Urinary bladder (tissue), 4 donors: ENCODE results near the gene CTRB2. TPM values are rescaled to one million over a fixed set of nuclear protein-coding genes. Genes with fewer than 3 reads are reported as not detected.
"Not testable (repeated sequence)": the region's sequence is repeated elsewhere in the genome, so short reads cannot be mapped to it uniquely, and the experiment has no call there.

Experiments used
- DNase-seq: peaks from one replicate; pipeline ENCODE4 v3.0.0-alpha.2; 2015; ENCODE audit errors: extremely low spot score
- H3K27ac ChIP-seq: one replicate; pipeline ENCODE4 v1.5.1; 2013; ENCODE audit warnings: low read depth, mild to moderate bottlenecking, moderate library complexity
- H3K36me3 ChIP-seq: one replicate; pipeline ENCODE4 v1.6.1; 2013; ENCODE audit warnings: mild to moderate bottlenecking, moderate library complexity; ENCODE audit not compliant: insufficient read depth
- H3K4me1 ChIP-seq: one replicate; pipeline ENCODE4 v1.6.1; 2013; ENCODE audit warnings: mild to moderate bottlenecking, moderate library complexity; ENCODE audit not compliant: insufficient read depth
- H3K4me3 ChIP-seq: one replicate; pipeline ENCODE4 v1.5.1; 2013; ENCODE audit warnings: low read depth, low read length
- whole genome bisulfite sequencing: extraction: QIAGEN DNeasy Blood & Tissue Kit; methylation state at CpG from one replicate; pipeline ENCODE4 v1.1.7; 2013; 5-methylcytosine and 5-hydroxymethylcytosine counted together
- polyA plus RNA-seq: library from polyadenylated mRNA; stranded (reverse); fragments of 200-250 nt; gene quantifications from one replicate; pipeline ENCODE4 v1.2.3, GENCODE V29; 2013
- total RNA-seq: library from RNA; depleted of rRNA; stranded (reverse); fragments of >200 nt; gene quantifications from one replicate; pipeline ENCODE4 v1.2.3, GENCODE V29; 2014
- donor health status: healthy with polysubstance abuse.
- donor health status: healthy.

CTRB2 gene
- total and polyA plus RNA-seq, 2 donors: 2.6 TPM; not detected in 1

- DNase-seq: no peak
- Histone ChIP-seq H3K27ac (no peak overlapping the region), H3K36me3 (peaks cover 3% of the 10 kb centered on the region), H3K4me3 (no peak overlapping the region), H3K4me1 (no peaks in the 10 kb centered on the region)
- 60% methylated on average over 22 of the region's 22 CpGs for WGBS
These were observed 19.8 kb upstream of the CTRB2 start for GRCh38 chr16:75226550-75227360.

GRCh38 chr16:75225678-75226515, 18.9 kb upstream of the CTRB2 start:
- DNase-seq: no peak
- 71% methylated on average over 26 of the region's 26 CpGs for WGBS
- no peak overlapping the region for H3K4me3 ChIP-seq

GRCh38 chr16:75225092-75225491, 18.1 kb upstream of the CTRB2 start:
- Histone ChIP-seq H3K27ac (no peak overlapping the region), H3K4me1 (no peaks in the 10 kb centered on the region), H3K4me3 (no peak overlapping the region), H3K36me3 (peaks cover 3% of the 10 kb centered on the region)
- DNase-seq: no peak
- 58% methylated on average over 12 of the region's 12 CpGs for WGBS

More at GRCh38 chr16:75225678-75226515, 18.9 kb upstream of the CTRB2 start:
- no peak overlapping the region for H3K27ac ChIP-seq
- H3K36me3 ChIP-seq: peaks cover 3% of the 10 kb centered on the region
- no peaks in the 10 kb centered on the region for H3K4me1 ChIP-seq

GRCh38 chr16:75224306-75225082, 17.5 kb upstream of the CTRB2 start:
- Histone ChIP-seq H3K36me3 (no peaks in the 10 kb centered on the region), H3K27ac (no peak overlapping the region), H3K4me3 (no peak overlapping the region), H3K4me1 (no peaks in the 10 kb centered on the region)
- no peak for DNase-seq
- WGBS: 66% methylated on average over 20 of the region's 20 CpGs

- H3K36me3 ChIP-seq, DNase-seq, H3K4me1 ChIP-seq, H3K4me3 ChIP-seq, H3K27ac ChIP-seq: not testable (repeated sequence)
- WGBS: 90% methylated on average over 10 of the region's 20 CpGs
These were observed 16.2 kb upstream of the CTRB2 start for GRCh38 chr16:75223129-75223528.

- no peak for DNase-seq
These were observed 15.4 kb upstream of the CTRB2 start for GRCh38 chr16:75222271-75222783.

GRCh38 chr16:75219838-75220237, 12.9 kb upstream of the CTRB2 start:
- Histone ChIP-seq H3K36me3 (no peaks in the 10 kb centered on the region), H3K4me1 (no peaks in the 10 kb centered on the region), H3K27ac (no peak overlapping the region), H3K4me3 (no peak overlapping the region)
- no peak for DNase-seq
- 78% methylated on average over 5 of the region's 5 CpGs for WGBS

More at GRCh38 chr16:75222271-75222783, 15.4 kb upstream of the CTRB2 start:
- WGBS: 58% methylated on average over 16 of the region's 16 CpGs
- H3K27ac ChIP-seq: no peak overlapping the region
- no peaks in the 10 kb centered on the region for H3K36me3 ChIP-seq
- H3K4me3 ChIP-seq: no peak overlapping the region
- H3K4me1 ChIP-seq: no peaks in the 10 kb centered on the region

- Histone ChIP-seq H3K4me1 (no peaks in the 10 kb centered on the region), H3K36me3 (no peaks in the 10 kb centered on the region), H3K4me3 (no peak overlapping the region), H3K27ac (no peak overlapping the region)
- 81% methylated on average over 4 of the region's 4 CpGs for WGBS
- no peak for DNase-seq
These were observed 12.1 kb upstream of the CTRB2 start for GRCh38 chr16:75219088-75219487.

- Histone ChIP-seq H3K27ac (no peak within 1 kb of the TSS), H3K36me3 (no peaks in the 10 kb centered on the region), H3K4me3 (no peak within 1 kb of the TSS), H3K4me1 (no peaks in the 10 kb centered on the region)
- DNase-seq: no peak
- 83% methylated on average over 19 of the region's 19 CpGs for whole genome bisulfite sequencing
These were observed 11.5 kb upstream of the CTRB2 start, which contains the start of gene CTRB1 for GRCh38 chr16:75218256-75219076. CTRB1 (plus strand) TSS chr16:75218988; CDS start chr16:75219008, 20 bp downstream.

- WGBS: 91% methylated on average over 11 of the region's 11 CpGs
These were observed 10.5 kb upstream of the CTRB2 start for GRCh38 chr16:75217389-75217851.

GRCh38 chr16:75216576-75216975, 9.6 kb upstream of the CTRB2 start:
- Histone ChIP-seq H3K4me3 (no peak overlapping the region), H3K27ac (no peak overlapping the region), H3K36me3 (no peaks in the 10 kb centered on the region), H3K4me1 (no peaks in the 10 kb centered on the region)
- WGBS: 84% methylated on average over 7 of the region's 7 CpGs
- DNase-seq: no peak

More at GRCh38 chr16:75217389-75217851, 10.5 kb upstream of the CTRB2 start:
- no peak overlapping the region for H3K4me3 ChIP-seq
- no peak for DNase-seq
- no peaks in the 10 kb centered on the region for H3K36me3 ChIP-seq
- H3K4me1 ChIP-seq: no peaks in the 10 kb centered on the region
- H3K27ac ChIP-seq: no peak overlapping the region

- Histone ChIP-seq H3K36me3 (no peaks in the 10 kb centered on the region), H3K4me1 (no peaks in the 10 kb centered on the region), H3K4me3 (no peak overlapping the region), H3K27ac (no peak overlapping the region)
- WGBS: 80% methylated on average over 2 of the region's 2 CpGs
- DNase-seq: no peak
These were observed 9.2 kb upstream of the CTRB2 start for GRCh38 chr16:75216127-75216526.
